Gastrocnemius medialis (tissue), 4 donors: ENCODE data around the gene UBL5. TPM values are rescaled to one million over a fixed set of nuclear protein-coding genes. Genes with fewer than 3 reads are reported as not detected.
"Not testable (repeated sequence)": the region's sequence is repeated elsewhere in the genome, so short reads cannot be mapped to it uniquely, and the experiment has no call there.

ENCODE experiments used
- ATAC-seq, 2 donors: fragments of 150-250 bp; one replicate each; pipeline ENCODE4 v1.9.1; 2016
- DNase-seq, 2 donors: peaks; one replicate each; pipeline ENCODE4 v3.0.0-alpha.2; 2019
- H3K27ac ChIP-seq, 4 donors: fragments of 200-600 bp; sonication (generic); 1 replicate in 1 of 4; 2 replicates in 3 of 4; pipeline ENCODE4 v1.5.1; 2016 to 2018; ENCODE audit warnings: mild to moderate bottlenecking in 2 of 4, moderate library complexity in 1 of 4
- H3K27me3 ChIP-seq, 3 donors: fragments of 200-600 bp; sonication (generic) in 2 of 3; 1 replicate in 1 of 3; 2 replicates in 2 of 3; pipeline versions ENCODE4 v1.5.1 to v1.6.0; 2016 to 2019; ENCODE audit warnings: mild to moderate bottlenecking in 1 of 3, moderate library complexity in 1 of 3
- H3K36me3 ChIP-seq, 2 donors: fragments of 200-600 bp; sonication (generic) in 1 of 2; one replicate each; pipeline ENCODE4 v1.5.1; 2017 to 2018
- H3K4me1 ChIP-seq, 2 donors: fragments of 200-600 bp; sonication (generic) in 1 of 2; one replicate each; pipeline ENCODE4 v1.5.1; 2016 to 2017; ENCODE audit warnings: mild to moderate bottlenecking in 2 of 2
- H3K4me3 ChIP-seq, 4 donors: fragments of 200-600 bp; sonication (generic) in 3 of 4; 1 replicate in 1 of 4; 2 replicates in 3 of 4; pipeline ENCODE4 v1.5.1; 2016 to 2019; ENCODE audit warnings: mild to moderate bottlenecking in 2 of 4
- H3K9me3 ChIP-seq, 3 donors: fragments of 200-600 bp; sonication (generic) in 2 of 3; 1 replicate in 1 of 3; 2 replicates in 2 of 3; pipeline ENCODE4 v1.5.1; 2016 to 2019
- CTCF ChIP-seq, 5 experiments: fragments of 450-650 bp in 3 of 5; fragments of 200-600 bp in 2 of 5; sonication (generic) in 2 of 5; IDR thresholded peaks in 4 of 5; conservative IDR thresholded peaks in 1 of 5; 1 replicate in 4 of 5; 2 replicates in 1 of 5; pipeline ENCODE4 v1.5.1; 2016 to 2019; ENCODE audit warnings: antibody characterized with exemption in 5 of 5, mild to moderate bottlenecking in 3 of 5, moderate library complexity in 3 of 5
- POLR2A ChIP-seq, 2 donors: fragments of 450-650 bp; IDR thresholded peaks; one replicate each; pipeline ENCODE4 v1.6.1; 2017; ENCODE audit warnings: antibody characterized with exemption in 2 of 2, mild to moderate bottlenecking in 2 of 2, moderate library complexity in 2 of 2
- in situ Hi-C, 4 donors: fragments of 200-750 bp; cut with MboI; loops; one replicate each; pipeline versions ENCODE4 v1.15.0 to v1.8.0; 2017; ENCODE audit warnings: low sequenced_read_pairs in 4 of 4
- intact Hi-C: fragments of 100-400 bp; cut with DNase I; formaldehyde crosslinking; loops from one replicate; pipeline ENCODE4 v1.15.1; 2023; ENCODE audit warnings: low total_unique reads
- total RNA-seq, 4 donors: library from RNA; depleted of rRNA; stranded (reverse); fragments of >200 nt; gene quantifications; one replicate each; pipeline versions ENCODE4 v1.1.0 to v1.2.3, GENCODE V29; 2016

UBL5 gene
- total RNA-seq, 4 donors from 2014 or later: 388 to 612 (median 544) TPM

GRCh38 chr19:9818734-9819595, 8.8 kb upstream of the UBL5 start, which contains the start of gene FBXL12:
Gene FBXL12 (minus strand): TSS chr19:9819079. CDS start chr19:9818813, 266 bp downstream.
- H3K9me3 ChIP-seq: no peaks in the 10 kb centered on the region
- no peaks in the 10 kb centered on the region for H3K27me3 ChIP-seq
- peak within 1 kb of the TSS; percentile 93 to 100 (median 95) for H3K4me3 ChIP-seq
- in situ Hi-C loops: no loop called here
- H3K4me1 ChIP-seq: peaks cover 10 to 23% of the 10 kb centered on the region in 2 donors
- intact Hi-C loops: loop anchor here (1.0 to 5.0 kb wide), 7 partner anchors 8 to 987 kb away; partner anchors contain the start of genes MBD3L1, PIN1, PPAN and UBL5
- H3K36me3 ChIP-seq: peaks cover 0 to 8% of the 10 kb centered on the region in 2 donors
- peak within 1 kb of the TSS; percentile 91 to 100 (median 98) for H3K27ac ChIP-seq
- peak; percentile 71 to 79 for TF ChIP-seq POLR2A (IDR thresholded peaks at IDR 0.05)
- no peak for TF ChIP-seq CTCF (IDR thresholded peaks at IDR 0.05 in 4 of 5, conservative IDR thresholded peaks at IDR 0.05 in 1 of 5)
- peak; percentile 100 for DNase-seq
- peak; percentile 88 to 91 for ATAC-seq

GRCh38 chr19:9819596-9819909, 8.2 kb upstream of the UBL5 start:
- Histone ChIP-seq H3K9me3 (no peaks in the 10 kb centered on the region), H3K4me1 (peaks cover 10 to 23% of the 10 kb centered on the region in 2 donors), H3K36me3 (peaks cover 0 to 4% of the 10 kb centered on the region in 2 donors), H3K27ac (peak overlapping the region; percentile 91 to 100 (median 98)), H3K27me3 (no peaks in the 10 kb centered on the region), H3K4me3 (peak overlapping the region; percentile 38 to 97 (median 68))
- in situ Hi-C loops: no loop called here
- no peak for DNase-seq
- intact Hi-C loops: loop anchor here (1.0 to 5.0 kb wide), 7 partner anchors 8 to 987 kb away; partner anchors contain the start of genes MBD3L1, PIN1, PPAN and UBL5
- TF ChIP-seq POLR2A (IDR thresholded peaks at IDR 0.05) (no peak), CTCF (IDR thresholded peaks at IDR 0.05 in 4 of 5, conservative IDR thresholded peaks at IDR 0.05 in 1 of 5) (no peak)
- ATAC-seq: no peak

GRCh38 chr19:9820034-9820433, 7.7 kb upstream of the UBL5 start:
- H3K36me3 ChIP-seq, H3K9me3 ChIP-seq, DNase-seq, H3K27me3 ChIP-seq, intact Hi-C loops, ATAC-seq, in situ Hi-C loops: not testable (repeated sequence)
- Histone ChIP-seq H3K4me3 (peak overlapping the region in 3 of 4 donors; percentile 43 to 97 (median 93)), H3K4me1 (peaks cover 10 to 23% of the 10 kb centered on the region in 2 donors), H3K27ac (peak overlapping the region; percentile 91 to 100 (median 98))

GRCh38 chr19:9823816-9824215, 3.9 kb upstream of the UBL5 start:
- peaks cover 12 to 22% of the 10 kb centered on the region in 2 donors for H3K4me1 ChIP-seq
- intact Hi-C loops (no loop called here), in situ Hi-C loops (no loop called here)
- TF ChIP-seq POLR2A (IDR thresholded peaks at IDR 0.05): no peak
- no peak for TF ChIP-seq CTCF (IDR thresholded peaks at IDR 0.05 in 4 of 5, conservative IDR thresholded peaks at IDR 0.05 in 1 of 5)
- ATAC-seq: no peak
- no peak overlapping the region for H3K4me3 ChIP-seq
- H3K27ac ChIP-seq: no peak overlapping the region
- no peaks in the 10 kb centered on the region for H3K36me3 ChIP-seq
- no peaks in the 10 kb centered on the region for H3K27me3 ChIP-seq
- no peak for DNase-seq
- no peaks in the 10 kb centered on the region for H3K9me3 ChIP-seq

GRCh38 chr19:9828551-9829063, 889 bp downstream of the UBL5 start:
- Histone ChIP-seq H3K36me3 (no peaks in the 10 kb centered on the region), H3K4me1 (peaks cover 16 to 22% of the 10 kb centered on the region in 2 donors), H3K4me3 (peak overlapping the region; percentile 75 to 98 (median 88)), H3K9me3 (no peaks in the 10 kb centered on the region), H3K27me3 (no peaks in the 10 kb centered on the region), H3K27ac (peak overlapping the region in 3 of 4 donors; percentile 83 to 87 (median 85))
- in situ Hi-C loops: no loop called here
- TF ChIP-seq CTCF (IDR thresholded peaks at IDR 0.05 in 4 of 5, conservative IDR thresholded peaks at IDR 0.05 in 1 of 5): no peak
- no peak for TF ChIP-seq POLR2A (IDR thresholded peaks at IDR 0.05)
- ATAC-seq (no peak), DNase-seq (no peak)
- intact Hi-C loops: no loop called here
